NCI-H345 treated with DMSO at 0.1 percent for 48 hours (cell line): Measurements from ENCODE around the gene C10orf90.

Experiments used
- DNase-seq: peaks from one replicate; lab custom pipeline; 2025; ENCODE audit not compliant: unreplicated experiment; lab: John Stamatoyannopoulos, UW

The C10orf90 gene

DNA sequence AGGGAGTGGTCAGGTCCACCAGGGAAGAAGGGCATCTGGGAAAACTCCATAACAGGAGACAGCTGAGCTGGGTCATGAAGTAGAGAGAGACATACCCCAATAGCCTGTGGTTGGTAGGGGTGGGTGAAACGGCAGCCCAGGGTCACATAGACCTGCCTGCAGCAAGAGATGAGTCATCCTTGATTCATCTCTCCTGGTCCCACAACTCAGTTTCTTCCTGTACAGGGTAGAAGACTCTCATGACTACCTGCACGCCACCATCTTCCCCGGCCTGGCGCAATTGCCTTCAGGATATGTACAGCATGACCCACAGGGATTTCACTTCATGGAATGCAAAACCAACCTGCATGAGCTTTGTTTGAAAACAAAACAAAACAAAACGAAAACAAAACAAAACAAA lies 237.1 kb downstream of the C10orf90 start:
- DNase-seq, result no peak

DNA sequence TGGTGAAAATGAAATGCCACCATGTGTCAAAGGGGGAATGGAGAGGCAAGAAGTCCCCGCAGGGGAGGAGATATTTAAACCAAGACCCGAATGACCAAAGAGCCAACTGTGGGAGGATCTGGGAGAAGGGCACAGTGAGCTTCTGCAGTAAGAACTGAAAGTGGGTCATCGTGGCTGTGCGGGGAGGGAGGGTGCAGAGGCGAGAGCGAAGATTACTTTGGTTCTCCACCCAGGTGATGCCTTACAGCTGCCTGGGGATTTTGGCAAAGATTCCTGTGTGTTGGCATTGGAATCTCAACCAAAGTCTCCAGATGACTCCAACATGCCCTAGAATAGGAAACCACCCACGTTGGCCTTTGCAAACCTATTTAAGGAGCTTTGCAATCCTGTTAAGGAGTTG lies 238.0 kb downstream of the C10orf90 start:
- DNase-seq, result no peak

DNA sequence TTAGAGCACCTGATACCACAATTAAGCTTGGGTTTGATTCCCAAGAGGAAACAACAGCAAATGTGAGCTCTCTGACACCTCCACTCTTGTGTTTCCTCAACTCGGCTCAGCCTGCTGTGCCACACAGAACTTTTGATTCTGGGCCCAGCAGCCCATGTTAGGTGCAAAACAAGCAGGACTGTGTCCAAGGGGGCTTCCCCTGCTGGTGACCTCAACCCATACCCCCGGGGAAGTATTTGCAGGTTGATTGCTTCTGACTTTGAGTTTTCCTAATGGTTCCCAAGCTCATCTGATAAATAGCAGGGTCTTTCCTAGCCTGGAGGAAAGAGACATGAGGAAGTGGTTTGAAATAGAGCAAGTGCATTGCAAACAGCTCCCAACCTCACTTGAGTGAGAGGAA lies 238.7 kb downstream of the C10orf90 start:
- no peak for DNase-seq

DNA sequence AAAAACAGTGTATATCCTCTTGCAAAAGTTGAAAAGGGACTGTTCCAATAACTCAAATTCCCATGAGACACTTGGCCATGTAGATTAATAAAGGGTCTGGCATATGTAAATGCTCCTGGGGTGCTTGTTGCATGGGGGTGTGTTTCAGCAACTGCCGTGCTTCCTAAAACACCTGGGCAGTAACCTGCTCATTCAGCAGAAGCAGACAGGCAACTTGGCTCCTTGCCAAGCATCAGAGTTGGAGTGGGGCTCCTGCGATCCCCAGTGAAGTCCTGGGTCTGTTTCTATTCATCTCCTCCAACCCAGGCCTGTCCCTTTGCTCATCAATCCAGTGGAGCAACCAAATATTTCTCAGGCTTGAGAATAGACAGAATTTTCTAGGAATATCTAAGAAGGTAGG lies 240.0 kb downstream of the C10orf90 start:
- DNase-seq, result peak; percentile 53

GRCh38 chr10:126429275-126429674 lies 241.2 kb downstream of the C10orf90 start:
- no peak for DNase-seq

- DNase-seq, result no peak
Observed at GRCh38 chr10:126425489-126426065, 244.9 kb downstream of the C10orf90 start.

- no peak for DNase-seq
Observed at GRCh38 chr10:126425032-126425431, 245.5 kb downstream of the C10orf90 start.

DNA sequence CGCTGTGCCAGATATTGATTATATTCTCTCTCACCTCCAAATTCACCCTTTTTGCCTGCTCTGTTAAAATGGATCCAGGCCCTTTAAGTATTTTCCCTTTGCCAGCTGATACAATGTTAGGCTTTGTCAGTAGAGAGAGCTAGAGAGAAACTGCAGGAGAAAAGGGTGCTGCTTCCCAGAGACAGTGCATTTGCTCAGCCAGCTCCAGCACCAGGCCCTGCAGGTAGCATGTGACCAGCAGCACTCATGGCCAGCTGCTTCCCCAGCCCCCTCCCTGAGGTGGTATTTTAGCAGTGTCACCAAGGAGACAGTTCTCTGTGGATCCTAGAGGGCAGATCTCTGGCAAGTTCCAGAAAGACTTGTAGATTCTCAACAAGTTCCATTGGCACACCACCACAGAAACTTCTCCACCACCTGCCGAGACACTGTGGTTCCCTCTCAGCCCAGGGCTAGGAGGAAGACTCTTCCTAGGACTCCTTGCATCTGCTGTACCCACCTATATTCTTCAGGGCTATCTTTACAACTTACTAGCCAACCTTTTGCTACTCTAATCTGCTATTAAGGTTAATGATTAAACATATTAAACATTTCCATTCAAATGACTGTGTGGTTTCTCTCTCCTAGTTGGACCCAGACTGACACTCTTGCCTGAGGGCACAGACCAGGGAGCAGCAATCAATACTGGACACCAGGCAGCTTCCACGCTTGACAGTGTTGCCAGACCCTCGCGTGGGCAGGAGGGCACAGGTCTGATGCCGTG lies 246.6 kb downstream of the C10orf90 start:
- no peak for DNase-seq

DNA sequence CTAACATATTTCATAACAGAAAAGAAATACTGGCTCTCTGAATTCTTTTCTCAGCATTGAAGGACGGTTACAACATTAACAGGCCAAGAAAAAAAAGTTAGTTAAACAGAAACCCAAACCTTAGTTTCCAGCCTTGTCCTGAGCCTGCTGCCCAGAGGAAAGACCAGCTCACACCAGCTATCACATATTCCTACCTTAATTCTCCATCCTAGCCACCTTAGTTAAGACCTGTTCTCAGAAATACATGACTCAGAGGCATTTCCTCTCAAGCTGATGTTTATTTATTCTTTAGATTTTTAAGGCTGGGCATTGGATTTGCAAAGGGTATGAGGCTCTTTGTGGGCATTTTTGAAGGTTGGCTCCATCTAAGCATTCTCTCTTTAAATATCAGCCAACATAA lies 247.9 kb downstream of the C10orf90 start:
- DNase-seq, result no peak

- DNase-seq, result no peak
Observed at GRCh38 chr10:126421756-126422256, 248.7 kb downstream of the C10orf90 start.

- DNase-seq, result no peak
Observed at GRCh38 chr10:126420567-126421300, 249.8 kb downstream of the C10orf90 start.

DNA sequence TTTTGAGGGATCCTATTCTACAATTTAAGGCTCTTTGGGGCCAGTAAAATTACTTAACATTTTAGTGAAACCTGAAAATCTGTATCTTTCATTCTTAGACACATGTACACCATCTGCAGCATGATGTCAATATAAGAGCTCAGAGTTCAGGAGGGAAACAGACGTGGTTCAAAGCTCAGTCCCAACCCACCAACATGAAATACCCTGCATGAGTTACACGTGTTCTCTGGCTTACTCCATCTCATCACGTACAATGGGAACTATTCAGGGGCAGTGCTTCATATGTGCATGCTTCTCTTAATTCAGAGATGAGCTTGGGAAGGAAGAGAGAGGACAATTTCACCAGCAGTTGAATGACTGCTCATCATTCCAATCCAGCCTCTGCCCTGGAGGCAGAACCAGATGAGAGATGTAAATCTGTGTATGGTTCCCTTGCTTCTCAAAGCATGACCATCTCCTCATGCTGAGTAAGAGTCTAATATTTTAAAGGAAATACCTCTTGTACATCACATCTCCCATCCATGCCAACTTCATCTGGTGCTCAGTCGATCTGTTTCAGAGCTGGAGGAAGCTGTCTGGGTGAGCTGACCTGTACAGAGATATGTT lies 253.2 kb downstream of the C10orf90 start:
- no peak for DNase-seq

DNA sequence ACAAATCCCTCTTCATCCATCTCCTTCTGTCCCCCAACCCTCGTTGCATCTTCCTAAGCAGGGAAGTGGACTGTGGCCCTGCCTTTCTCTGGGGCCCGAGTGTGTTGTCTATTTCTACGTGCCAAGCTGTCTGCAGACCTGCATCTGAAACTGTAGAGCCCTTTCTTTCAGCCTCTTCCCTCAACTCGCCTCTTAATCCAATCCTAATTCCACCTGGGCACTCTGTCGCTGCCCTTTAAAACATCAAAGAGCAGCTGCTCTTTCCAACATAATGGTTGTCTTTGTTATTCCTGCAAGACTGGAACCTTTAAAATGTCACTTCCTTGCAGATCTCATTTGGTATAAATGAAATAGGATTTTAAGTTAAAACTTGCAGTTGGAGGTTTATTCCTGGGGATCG lies 260.7 kb downstream of the C10orf90 start:
- DNase-seq, result no peak

- DNase-seq, result no peak
Observed at GRCh38 chr10:126408953-126409641, 261.4 kb downstream of the C10orf90 start.

GRCh38 chr10:126407831-126408230 lies 262.7 kb downstream of the C10orf90 start:
- DNase-seq, result no peak

DNA sequence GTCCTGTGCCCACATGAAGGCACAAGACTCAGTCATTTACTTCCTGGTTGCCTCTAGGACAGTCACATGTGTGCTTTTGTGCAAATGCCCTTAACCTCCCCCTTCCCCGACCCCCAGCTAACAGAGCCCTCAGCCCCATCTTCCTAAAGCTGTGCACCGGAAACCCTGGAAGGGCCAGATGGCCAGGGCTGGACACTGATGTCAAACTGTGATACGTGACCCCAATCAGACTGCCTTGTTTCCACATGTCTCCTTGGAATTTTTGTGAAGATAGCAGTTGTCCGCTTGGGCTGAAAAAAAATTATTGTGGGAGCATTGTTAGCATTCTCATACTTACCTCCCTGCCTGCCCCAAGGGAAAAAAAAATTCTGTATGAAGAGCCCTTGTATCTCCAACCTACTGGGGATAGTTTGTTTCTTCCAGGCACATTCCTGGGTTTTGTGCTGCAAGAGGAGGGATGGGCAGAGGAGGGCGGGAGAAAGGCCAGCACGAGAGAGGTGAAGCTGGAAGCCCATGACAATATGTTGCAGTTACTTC lies 265.2 kb downstream of the C10orf90 start:
- no peak for DNase-seq

DNA sequence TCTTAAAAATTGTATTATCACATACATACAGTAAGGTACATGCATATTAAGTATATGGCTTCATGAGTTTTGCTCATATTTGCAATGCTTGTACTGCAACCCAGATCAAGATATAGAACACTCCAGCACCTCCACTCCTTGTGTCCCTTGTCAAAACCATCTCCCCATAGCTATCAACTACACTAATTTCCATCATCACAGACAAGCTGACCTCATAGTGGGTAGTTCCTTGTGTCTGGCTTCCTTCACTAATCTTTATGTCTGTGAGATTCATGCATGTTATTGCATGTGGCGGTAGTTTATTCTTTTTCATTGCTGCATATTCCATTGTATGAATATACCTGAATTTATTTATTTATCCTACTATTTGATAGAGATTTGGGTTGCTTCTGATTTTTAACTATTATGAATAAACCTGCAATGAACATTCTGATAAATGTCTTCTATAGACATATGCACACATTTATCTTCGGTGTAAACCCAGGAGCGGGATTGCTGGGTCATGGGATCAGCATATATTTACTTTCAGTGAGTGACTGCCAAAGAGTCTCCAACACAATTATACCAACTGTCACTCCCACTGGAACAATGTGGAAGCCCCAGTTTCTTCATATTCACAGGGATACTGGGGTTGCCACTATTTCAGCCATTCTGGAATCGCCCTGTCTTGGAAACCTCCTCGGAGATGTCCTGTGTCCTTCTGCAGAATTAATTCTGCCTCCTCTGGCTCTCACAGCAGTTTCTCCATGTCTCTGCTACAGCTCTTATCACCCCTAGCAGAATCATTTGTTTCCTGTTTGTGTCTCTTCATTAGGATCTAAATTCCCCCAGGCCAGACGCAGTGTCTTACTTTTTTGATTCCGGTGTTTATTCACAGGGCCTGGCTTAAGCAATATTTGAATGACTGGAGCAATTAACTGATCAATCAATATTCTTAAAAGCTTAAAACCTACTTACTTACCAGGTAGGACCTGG lies 267.5 kb downstream of the C10orf90 start:
- DNase-seq, result no peak

DNA sequence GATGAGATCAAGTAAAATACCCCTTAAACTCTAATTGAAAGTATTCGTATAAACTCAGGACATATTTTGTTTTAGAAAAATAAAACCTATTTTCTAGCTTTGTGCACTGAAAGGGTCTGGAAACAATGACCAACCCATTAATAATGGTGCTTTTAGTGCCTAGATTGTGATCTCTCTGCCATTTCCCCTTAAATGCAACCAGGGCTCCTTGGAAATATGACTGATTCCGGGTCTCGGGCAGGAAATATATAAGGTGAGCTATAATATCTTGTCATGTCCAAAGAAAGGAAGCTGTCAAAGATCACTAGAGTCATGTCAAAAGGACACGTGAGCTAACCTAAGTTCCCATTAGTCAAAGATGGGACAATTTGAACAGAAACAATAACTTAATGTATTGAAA lies 269.9 kb downstream of the C10orf90 start:
- no peak for DNase-seq

- DNase-seq, result no peak
Observed at GRCh38 chr10:126398924-126399323, 271.6 kb downstream of the C10orf90 start.

- no peak for DNase-seq
Observed at GRCh38 chr10:126398383-126398743, 272.1 kb downstream of the C10orf90 start.
